Measurements from ENCODE around the gene DPF3. TPM values are rescaled to one million over a fixed set of nuclear protein-coding genes. Genes with fewer than 3 reads are reported as not detected.

DPF3 gene
- polyA plus RNA-seq, 2 of the 4 experiments (the other 2 are of a cell fraction) = 0.05 to 0.09 TPM

DNA sequence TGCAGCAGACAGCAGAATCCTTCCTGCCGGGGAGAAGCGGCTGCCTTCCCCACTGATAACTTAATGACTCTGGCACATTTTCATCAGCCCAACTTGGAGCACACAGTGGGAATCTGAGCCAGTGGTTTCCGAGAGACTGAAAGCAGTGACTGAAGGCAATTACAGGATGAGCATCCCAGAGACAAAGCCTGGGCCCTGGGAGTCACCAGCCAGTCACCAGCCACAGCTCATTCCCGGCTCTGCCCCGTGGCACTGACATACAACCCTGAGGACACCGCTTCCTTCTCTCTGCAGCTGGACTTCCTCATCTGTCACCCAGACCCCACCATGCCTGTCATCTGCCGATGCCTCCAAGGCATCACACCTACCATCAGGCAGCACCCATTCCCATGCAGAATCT, 192.3 kb downstream of the DPF3 start:
- ATAC-seq (no peak), FAIRE-seq (no peak), DNase-seq (ENCODE audit: low read depth in 1 of 2, low spot score in 1 of 2) (no peak)
- Histone ChIP-seq H3K4me1 (peaks cover 3% of the 10 kb centered on the region; the same call in 1 of the 3 replicates), H3K9me3 (no peaks in the 10 kb centered on the region), H3K4me2 (no peak overlapping the region), H3K4me3 (no peak overlapping the region), H3K27ac (no peak overlapping the region)
- CTCF ChIA-PET = interaction anchor here (1.0 kb wide), 1 partner anchor 187 kb away, joined by 3 read pairs; no protein-coding TSS in a partner anchor
- 48% methylated on average over 6 of the region's 7 CpGs for WGBS (ENCODE audit: missing lambda C conversion rate)
- POLR2A ChIA-PET = no interaction called here
- TF ChIP-seq, protein P1, sequence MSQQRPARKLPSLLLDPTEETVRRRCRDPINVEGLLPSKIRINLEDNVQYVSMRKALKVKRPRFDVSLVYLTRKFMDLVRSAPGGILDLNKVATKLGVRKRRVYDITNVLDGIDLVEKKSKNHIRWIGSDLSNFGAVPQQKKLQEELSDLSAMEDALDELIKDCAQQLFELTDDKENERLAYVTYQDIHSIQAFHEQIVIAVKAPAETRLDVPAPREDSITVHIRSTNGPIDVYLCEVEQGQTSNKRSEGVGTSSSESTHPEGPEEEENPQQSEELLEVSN (IDR thresholded peaks at IDR 0.05; ENCODE audit: borderline replicate concordance, low read depth) = no peak
- no peak for TF ChIP-seq ESRRA (IDR thresholded peaks at IDR 0.05; ENCODE audit: borderline replicate concordance, low read length)

- FAIRE-seq = no peak
- ATAC-seq = no peak
- DNase-seq (ENCODE audit: low read depth in 1 of 2, low spot score in 1 of 2) = no peak
- TF ChIP-seq RCOR1 (IDR thresholded peaks at IDR 0.05; ENCODE audit: low read depth, low read length) (no peak), CHD4 (IDR thresholded peaks at IDR 0.05; ENCODE audit: borderline replicate concordance) (no peak), RARB (CRISPR knock-in tag; IDR thresholded peaks at IDR 0.05) (no peak), TFCP2L1 (CRISPR knock-in tag; IDR thresholded peaks at IDR 0.05) (no peak), FOXS1 (CRISPR knock-in tag; IDR thresholded peaks at IDR 0.05) (no peak), HOXA7 (CRISPR knock-in tag; IDR thresholded peaks at IDR 0.05) (no peak), RAD21 (conservative IDR thresholded peaks at IDR 0.05 in 1 of 2, IDR thresholded peaks at IDR 0.05 in 1 of 2) (no peak), MAFK (IDR thresholded peaks at IDR 0.05; ENCODE audit: partially characterized antibody) (no peak), ZSCAN20 (CRISPR knock-in tag; IDR thresholded peaks at IDR 0.05) (no peak), KDM5A (IDR thresholded peaks at IDR 0.05) (no peak), TP53 (CRISPR knock-in tag; IDR thresholded peaks at IDR 0.05) (no peak), HOXB13 (CRISPR knock-in tag; IDR thresholded peaks at IDR 0.05; ENCODE audit: low read depth) (no peak)
- TF ChIP-seq, protein P2, sequence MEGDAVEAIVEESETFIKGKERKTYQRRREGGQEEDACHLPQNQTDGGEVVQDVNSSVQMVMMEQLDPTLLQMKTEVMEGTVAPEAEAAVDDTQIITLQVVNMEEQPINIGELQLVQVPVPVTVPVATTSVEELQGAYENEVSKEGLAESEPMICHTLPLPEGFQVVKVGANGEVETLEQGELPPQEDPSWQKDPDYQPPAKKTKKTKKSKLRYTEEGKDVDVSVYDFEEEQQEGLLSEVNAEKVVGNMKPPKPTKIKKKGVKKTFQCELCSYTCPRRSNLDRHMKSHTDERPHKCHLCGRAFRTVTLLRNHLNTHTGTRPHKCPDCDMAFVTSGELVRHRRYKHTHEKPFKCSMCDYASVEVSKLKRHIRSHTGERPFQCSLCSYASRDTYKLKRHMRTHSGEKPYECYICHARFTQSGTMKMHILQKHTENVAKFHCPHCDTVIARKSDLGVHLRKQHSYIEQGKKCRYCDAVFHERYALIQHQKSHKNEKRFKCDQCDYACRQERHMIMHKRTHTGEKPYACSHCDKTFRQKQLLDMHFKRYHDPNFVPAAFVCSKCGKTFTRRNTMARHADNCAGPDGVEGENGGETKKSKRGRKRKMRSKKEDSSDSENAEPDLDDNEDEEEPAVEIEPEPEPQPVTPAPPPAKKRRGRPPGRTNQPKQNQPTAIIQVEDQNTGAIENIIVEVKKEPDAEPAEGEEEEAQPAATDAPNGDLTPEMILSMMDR (IDR thresholded peaks at IDR 0.05) = no peak
- TF ChIP-seq, protein P3, sequence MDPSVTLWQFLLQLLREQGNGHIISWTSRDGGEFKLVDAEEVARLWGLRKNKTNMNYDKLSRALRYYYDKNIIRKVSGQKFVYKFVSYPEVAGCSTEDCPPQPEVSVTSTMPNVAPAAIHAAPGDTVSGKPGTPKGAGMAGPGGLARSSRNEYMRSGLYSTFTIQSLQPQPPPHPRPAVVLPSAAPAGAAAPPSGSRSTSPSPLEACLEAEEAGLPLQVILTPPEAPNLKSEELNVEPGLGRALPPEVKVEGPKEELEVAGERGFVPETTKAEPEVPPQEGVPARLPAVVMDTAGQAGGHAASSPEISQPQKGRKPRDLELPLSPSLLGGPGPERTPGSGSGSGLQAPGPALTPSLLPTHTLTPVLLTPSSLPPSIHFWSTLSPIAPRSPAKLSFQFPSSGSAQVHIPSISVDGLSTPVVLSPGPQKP (IDR thresholded peaks at IDR 0.05; ENCODE audit: low read depth, low read length) = no peak
- TF ChIP-seq, protein P4, sequence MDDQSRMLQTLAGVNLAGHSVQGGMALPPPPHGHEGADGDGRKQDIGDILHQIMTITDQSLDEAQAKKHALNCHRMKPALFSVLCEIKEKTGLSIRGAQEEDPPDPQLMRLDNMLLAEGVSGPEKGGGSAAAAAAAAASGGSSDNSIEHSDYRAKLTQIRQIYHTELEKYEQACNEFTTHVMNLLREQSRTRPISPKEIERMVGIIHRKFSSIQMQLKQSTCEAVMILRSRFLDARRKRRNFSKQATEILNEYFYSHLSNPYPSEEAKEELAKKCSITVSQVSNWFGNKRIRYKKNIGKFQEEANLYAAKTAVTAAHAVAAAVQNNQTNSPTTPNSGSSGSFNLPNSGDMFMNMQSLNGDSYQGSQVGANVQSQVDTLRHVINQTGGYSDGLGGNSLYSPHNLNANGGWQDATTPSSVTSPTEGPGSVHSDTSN (IDR thresholded peaks at IDR 0.05) = no peak
- TF ChIP-seq, protein P5, sequence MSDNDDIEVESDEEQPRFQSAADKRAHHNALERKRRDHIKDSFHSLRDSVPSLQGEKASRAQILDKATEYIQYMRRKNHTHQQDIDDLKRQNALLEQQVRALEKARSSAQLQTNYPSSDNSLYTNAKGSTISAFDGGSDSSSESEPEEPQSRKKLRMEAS (IDR thresholded peaks at IDR 0.05) = no peak
- TF ChIP-seq, protein P6, sequence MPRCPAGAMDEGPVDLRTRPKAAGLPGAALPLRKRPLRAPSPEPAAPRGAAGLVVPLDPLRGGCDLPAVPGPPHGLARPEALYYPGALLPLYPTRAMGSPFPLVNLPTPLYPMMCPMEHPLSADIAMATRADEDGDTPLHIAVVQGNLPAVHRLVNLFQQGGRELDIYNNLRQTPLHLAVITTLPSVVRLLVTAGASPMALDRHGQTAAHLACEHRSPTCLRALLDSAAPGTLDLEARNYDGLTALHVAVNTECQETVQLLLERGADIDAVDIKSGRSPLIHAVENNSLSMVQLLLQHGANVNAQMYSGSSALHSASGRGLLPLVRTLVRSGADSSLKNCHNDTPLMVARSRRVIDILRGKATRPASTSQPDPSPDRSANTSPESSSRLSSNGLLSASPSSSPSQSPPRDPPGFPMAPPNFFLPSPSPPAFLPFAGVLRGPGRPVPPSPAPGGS (IDR thresholded peaks at IDR 0.05) = no peak
- H3K4me2 ChIP-seq = no peak overlapping the region
- ChIA-PET CTCF (interaction anchor here (1.0 kb wide), 1 partner anchor 187 kb away, joined by 3 read pairs; no protein-coding TSS in a partner anchor), POLR2A (no interaction called here)
- H3K4me1 ChIP-seq = peaks cover 3% of the 10 kb centered on the region; the same call in 1 of the 3 replicates
- no peak overlapping the region for H3K27ac ChIP-seq
- 28% methylated on average over 7 of the region's 7 CpGs for WGBS (ENCODE audit: missing lambda C conversion rate)
- no peaks in the 10 kb centered on the region for H3K9me3 ChIP-seq
- no peak overlapping the region for H3K4me3 ChIP-seq
Observed at GRCh38 chr14:72701237-72701565, 192.7 kb downstream of the DPF3 start.

Measured in A549 (cell line).